Measurements from ENCODE around the gene NDUFV1.

Gene NDUFV1

DNA sequence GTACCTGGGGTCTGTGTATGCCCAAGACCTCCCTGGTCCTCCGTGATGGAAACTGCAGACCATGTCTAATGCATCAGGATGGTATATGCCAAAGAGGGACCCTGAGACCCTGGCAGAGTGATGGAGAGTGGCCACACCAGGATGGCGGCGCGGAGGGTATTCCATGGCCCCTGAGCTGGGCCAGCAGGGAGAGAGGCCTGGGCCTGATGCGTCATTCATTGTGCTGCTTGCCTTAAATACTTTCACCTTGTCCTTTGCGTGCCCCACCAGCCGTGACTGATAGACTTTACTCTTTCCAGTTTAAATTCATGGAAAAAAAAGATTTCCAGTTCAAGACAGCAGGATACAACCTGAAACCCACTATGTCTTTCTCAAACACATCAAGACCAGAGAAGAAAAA, 5.6 kb upstream of the NDUFV1 start:
- TF ChIP-seq GATA2 (IDR thresholded peaks at IDR 0.05; ENCODE audit: low read depth, low read length) = no peak

GRCh38 chr11:67604815-67605214, 1.9 kb upstream of the NDUFV1 start:
- TF ChIP-seq GATA2 (IDR thresholded peaks at IDR 0.05; ENCODE audit: low read depth, low read length) = no peak
- TF ChIP-seq GATA3 (IDR thresholded peaks at IDR 0.05; ENCODE audit: low read depth, low read length) = no peak

DNA sequence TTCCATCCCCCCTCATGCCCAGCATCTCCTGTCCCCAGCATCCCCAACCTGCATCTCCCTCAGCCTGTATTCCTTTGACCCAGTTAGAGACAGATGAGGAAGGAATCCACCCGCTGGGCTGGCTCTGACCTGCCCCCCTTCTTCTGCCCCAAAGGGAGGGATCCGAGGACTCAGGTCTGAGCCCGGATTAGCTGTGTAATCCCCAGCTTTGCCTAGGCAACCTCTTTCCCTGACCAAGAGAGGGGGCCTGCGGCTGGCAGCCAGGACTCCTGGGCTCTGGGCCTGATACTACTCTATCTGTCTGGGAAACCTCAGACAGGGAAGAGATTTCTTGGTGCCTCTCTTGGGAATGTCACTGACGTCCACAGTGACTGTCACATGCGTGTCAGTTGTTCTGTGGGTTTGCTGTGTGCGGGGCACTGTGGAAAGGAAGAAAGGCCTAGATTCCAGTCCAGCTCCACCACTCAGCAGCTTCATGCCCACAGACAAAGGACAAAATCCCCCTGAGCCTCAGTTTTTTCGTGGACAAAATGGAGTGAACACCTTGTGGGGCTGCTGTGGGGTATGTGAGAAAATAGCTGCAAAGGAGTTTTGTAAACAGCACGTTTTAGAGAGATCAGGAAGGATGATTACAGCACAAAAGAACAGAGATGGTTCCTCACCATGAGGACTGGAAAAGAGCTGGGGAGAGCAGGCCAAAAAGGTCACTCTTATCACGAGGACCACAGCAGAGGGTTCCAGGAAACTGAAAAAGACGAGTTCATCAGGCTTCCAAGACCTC, 1.3 kb upstream of the NDUFV1 start:
- TF ChIP-seq GATA3 (IDR thresholded peaks at IDR 0.05; ENCODE audit: low read depth, low read length) (no peak), GATA2 (IDR thresholded peaks at IDR 0.05; ENCODE audit: low read depth, low read length) (no peak)

- TF ChIP-seq GATA3 (IDR thresholded peaks at IDR 0.05; ENCODE audit: low read depth, low read length) = no peak
- no peak for TF ChIP-seq GATA2 (IDR thresholded peaks at IDR 0.05; ENCODE audit: low read depth, low read length)
Measured at GRCh38 chr11:67606093-67606491, 644 bp upstream of the NDUFV1 start.

DNA sequence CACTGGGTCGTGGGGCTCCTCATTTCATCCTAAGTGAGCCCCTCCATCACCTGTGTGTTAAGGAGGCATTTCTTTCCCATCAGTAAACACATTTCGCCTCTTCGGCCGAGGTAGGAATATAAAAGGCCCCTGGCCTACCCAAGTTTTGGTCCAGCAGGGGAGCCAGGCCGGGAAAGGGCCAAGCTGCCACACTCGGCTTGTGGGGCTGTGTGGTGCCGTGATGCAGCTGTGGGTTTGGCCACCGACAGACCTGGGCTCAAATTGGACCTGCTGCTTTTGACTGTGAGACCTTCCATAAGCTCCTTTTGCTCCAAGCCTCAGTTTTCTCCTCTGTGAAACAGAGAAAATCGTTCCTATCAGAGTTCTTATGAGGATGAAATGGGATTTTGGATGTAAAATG, 771 bp downstream of the NDUFV1 start:
- TF ChIP-seq GATA2 (IDR thresholded peaks at IDR 0.05; ENCODE audit: low read depth, low read length) = no peak
- TF ChIP-seq GATA3 (IDR thresholded peaks at IDR 0.05; ENCODE audit: low read depth, low read length) = no peak

DNA sequence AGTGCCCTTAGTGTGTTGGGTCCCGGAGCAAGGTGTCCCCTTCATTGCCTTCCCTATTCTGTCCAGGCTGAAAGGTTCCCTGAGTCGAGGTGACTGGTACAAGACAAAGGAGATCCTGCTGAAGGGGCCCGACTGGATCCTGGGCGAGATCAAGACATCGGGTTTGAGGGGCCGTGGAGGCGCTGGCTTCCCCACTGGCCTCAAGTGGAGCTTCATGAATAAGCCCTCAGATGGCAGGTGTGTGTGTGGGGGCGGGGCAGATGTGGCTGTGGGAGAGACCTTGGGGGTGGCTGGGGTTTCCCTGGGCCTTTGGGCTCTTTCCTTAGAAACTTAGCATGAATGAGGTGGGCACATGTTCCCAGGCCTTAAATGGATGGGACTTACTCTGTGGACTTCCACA, 1.8 kb downstream of the NDUFV1 start:
- TF ChIP-seq GATA2 (IDR thresholded peaks at IDR 0.05; ENCODE audit: low read depth, low read length) = no peak

- TF ChIP-seq GATA2 (IDR thresholded peaks at IDR 0.05; ENCODE audit: low read depth, low read length) (no peak), GATA3 (IDR thresholded peaks at IDR 0.05; ENCODE audit: low read depth, low read length) (no peak)
Measured at GRCh38 chr11:67609316-67609715, 2.6 kb downstream of the NDUFV1 start.

GRCh38 chr11:67610302-67610868, 3.6 kb downstream of the NDUFV1 start:
- TF ChIP-seq GATA3 (IDR thresholded peaks at IDR 0.05; ENCODE audit: low read depth, low read length) (no peak), GATA2 (IDR thresholded peaks at IDR 0.05; ENCODE audit: low read depth, low read length) (no peak)

DNA sequence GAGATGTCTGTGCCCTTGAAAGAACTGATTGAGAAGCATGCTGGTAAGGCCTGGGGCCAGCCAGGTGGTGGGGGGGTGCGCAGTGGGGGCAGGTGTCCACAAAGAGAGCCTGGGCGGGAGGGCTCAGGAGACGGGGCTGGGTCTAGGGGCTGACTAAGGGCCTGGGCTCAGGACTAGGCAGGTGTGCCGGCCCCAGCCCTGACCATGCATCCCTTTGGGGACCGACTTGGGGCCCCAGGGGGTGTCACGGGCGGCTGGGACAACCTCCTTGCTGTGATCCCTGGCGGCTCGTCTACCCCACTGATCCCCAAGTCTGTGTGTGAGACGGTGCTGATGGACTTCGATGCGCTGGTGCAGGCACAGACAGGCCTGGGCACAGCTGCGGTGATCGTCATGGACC, 4.4 kb downstream of the NDUFV1 start:
- TF ChIP-seq GATA3 (IDR thresholded peaks at IDR 0.05; ENCODE audit: low read depth, low read length) = no peak
- no peak for TF ChIP-seq GATA2 (IDR thresholded peaks at IDR 0.05; ENCODE audit: low read depth, low read length)

- no peak for TF ChIP-seq GATA2 (IDR thresholded peaks at IDR 0.05; ENCODE audit: low read depth, low read length)
- no peak for TF ChIP-seq GATA3 (IDR thresholded peaks at IDR 0.05; ENCODE audit: low read depth, low read length)
Measured at GRCh38 chr11:67611704-67612587, 5.2 kb downstream of the NDUFV1 start.

GRCh38 chr11:67612751-67613150, 6.0 kb downstream of the NDUFV1 start:
- TF ChIP-seq GATA2 (IDR thresholded peaks at IDR 0.05; ENCODE audit: low read depth, low read length) (no peak), GATA3 (IDR thresholded peaks at IDR 0.05; ENCODE audit: low read depth, low read length) (no peak)

GRCh38 chr11:67613313-67613959, 6.7 kb downstream of the NDUFV1 start:
- no peak for TF ChIP-seq GATA3 (IDR thresholded peaks at IDR 0.05; ENCODE audit: low read depth, low read length)
- no peak for TF ChIP-seq GATA2 (IDR thresholded peaks at IDR 0.05; ENCODE audit: low read depth, low read length)

- no peak for TF ChIP-seq GATA2 (IDR thresholded peaks at IDR 0.05; ENCODE audit: low read depth, low read length)
Measured at GRCh38 chr11:67613960-67614715, 7.4 kb downstream of the NDUFV1 start.

Data from SH-SY5Y (cell line).